GM12801 (cell line): ENCODE data around the gene FAM83B.

ENCODE experiments used
- TF ChIP-seq, protein P1 (sequence below): IDR thresholded peaks from one replicate; pipeline ENCODE4 v1.5.1; 2011; ENCODE audit warnings: control low read depth; ENCODE audit not compliant: insufficient read length; ENCODE audit errors: extremely low read depth

Gene FAM83B

DNA sequence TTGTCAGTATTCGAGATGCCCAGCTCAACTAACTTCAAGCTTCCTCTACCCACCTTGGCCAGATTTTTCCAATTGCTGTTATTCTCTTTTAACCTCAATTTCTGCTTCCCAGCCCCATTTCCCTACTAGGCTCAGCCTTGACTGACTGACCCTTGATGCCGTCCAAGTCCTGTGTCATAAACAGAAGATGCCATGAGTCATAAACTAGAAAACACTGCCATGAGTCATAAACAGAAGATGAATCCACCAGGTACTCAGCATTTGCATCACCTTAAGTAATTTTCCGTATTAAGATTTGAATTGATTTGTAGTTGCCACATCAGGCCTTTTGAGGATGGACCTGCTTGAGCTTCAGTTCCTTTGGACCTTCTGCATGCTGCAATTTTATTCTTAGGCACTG, 123.8 kb downstream of the FAM83B start:
- TF ChIP-seq, protein P1, sequence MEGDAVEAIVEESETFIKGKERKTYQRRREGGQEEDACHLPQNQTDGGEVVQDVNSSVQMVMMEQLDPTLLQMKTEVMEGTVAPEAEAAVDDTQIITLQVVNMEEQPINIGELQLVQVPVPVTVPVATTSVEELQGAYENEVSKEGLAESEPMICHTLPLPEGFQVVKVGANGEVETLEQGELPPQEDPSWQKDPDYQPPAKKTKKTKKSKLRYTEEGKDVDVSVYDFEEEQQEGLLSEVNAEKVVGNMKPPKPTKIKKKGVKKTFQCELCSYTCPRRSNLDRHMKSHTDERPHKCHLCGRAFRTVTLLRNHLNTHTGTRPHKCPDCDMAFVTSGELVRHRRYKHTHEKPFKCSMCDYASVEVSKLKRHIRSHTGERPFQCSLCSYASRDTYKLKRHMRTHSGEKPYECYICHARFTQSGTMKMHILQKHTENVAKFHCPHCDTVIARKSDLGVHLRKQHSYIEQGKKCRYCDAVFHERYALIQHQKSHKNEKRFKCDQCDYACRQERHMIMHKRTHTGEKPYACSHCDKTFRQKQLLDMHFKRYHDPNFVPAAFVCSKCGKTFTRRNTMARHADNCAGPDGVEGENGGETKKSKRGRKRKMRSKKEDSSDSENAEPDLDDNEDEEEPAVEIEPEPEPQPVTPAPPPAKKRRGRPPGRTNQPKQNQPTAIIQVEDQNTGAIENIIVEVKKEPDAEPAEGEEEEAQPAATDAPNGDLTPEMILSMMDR = no peak

DNA sequence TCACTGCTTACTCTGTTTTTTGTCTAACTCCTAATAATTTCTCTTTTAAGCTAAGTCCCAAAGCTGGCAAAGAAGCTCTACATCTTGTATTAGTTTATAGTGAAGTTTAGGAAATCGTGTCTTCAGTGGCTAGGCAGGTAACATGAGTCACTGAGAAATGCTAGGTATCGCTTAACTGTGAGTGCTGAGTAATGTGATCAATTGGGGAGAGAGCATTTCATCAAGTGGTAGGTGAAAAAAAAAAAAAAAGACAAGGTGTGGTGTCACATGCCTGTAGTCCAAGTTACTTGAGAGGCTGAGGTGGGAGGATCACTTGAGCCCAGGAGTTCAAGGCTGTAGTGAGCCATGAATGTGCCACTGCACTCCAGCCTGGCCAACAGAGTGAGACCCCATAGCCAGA, 125.3 kb downstream of the FAM83B start:
- TF ChIP-seq, protein P1 = no peak

DNA sequence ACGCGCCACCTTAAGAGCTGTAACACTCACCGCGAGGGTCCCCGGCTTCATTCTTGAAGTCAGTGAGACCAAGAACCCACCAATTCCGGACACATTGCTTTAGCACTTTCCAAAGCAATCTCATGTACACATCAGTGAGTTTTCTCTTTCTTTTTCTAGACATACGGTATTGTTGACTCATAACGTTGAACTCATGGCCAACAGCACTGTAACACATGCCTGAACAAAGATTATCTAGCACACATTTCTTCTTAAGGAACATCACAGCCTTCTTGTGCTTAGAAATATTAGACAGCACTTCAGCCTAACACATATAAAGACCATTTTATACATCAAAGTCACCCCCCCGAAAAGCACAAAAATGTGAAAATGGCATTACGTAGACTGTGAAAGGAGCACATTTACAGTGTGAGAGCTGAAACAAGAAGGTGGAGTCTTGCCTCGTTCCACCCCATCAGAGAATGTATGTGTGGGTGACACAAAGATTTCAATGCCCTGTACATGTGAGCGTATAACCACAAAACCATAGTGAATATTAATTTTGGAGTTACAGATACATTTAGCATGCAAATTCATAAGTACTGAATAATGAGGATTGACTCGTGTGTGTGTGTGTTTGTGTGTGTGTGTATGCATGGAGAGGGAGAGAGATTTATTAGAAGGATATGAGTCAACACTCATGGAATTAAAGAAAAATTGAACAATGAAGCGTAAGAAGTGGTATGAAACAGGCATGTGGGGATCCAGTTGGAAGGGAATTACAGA, 134.1 kb downstream of the FAM83B start:
- TF ChIP-seq, protein P1 = no peak

DNA sequence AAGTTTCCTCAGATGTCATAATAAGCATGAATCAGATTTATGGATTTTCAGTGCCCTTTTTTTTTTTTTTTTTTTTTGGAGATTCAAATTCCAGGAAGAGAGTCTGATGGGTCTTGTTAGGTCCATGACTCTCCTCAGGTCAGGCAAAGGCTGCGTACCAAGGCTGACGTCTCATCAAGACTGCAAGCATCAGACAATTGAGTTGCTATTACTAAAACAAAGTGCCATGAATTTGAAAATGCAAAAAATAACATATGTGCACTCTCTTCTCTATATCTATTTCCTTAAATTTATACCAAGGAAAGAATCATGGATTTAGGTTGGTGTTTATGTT, 134.7 kb downstream of the FAM83B start:
- TF ChIP-seq, protein P1 = no peak

DNA sequence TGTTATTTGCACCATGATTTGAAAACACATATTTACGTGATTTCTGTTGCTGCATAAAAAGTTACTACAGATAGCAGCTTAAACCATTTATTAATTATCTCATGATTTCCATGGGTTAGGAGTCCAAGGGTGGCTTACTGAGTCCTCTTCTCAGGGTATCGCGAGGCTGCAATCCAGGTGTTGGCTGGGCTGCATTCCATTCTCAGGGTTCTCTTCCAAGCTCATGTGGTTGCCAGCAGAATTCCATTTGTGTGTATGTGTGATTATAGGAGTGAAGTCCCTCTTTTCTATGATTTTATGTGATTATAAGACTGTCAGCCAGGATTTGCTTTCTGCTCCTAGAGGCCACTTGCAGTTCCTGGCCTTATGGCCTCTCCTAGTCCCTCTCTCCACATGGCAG, 135.1 kb downstream of the FAM83B start:
- TF ChIP-seq, protein P1 = no peak

DNA sequence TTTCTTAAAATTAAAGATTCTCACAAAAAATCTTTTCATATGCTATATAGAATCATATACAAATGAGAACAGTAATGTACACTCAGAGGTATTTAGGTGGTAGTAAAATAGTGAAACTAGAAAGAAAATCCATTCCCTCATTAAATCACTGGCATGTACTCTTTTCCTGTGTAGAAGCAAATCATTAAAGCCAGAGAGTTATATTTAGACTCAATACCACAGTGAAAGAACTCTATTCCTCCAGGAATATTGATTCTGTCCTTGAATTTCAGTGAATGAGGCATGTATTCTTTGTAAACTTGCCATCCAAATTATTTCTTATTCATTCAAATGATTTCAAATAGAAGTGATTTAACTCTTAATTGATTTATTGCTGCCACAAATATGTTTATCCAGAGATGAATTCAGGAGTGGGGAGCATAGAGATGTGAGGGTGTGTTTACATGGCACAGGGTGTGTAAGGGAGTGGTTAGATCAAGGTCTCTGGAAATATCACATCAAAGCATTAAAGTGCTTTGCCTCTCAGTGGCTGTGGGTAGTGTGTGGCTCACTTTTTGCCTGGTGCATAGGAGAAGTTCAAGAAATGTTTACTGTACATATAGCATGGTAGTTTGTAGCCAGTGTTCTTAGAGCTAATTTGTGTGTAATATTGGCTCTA, 141.2 kb downstream of the FAM83B start:
- TF ChIP-seq, protein P1 = no peak

DNA sequence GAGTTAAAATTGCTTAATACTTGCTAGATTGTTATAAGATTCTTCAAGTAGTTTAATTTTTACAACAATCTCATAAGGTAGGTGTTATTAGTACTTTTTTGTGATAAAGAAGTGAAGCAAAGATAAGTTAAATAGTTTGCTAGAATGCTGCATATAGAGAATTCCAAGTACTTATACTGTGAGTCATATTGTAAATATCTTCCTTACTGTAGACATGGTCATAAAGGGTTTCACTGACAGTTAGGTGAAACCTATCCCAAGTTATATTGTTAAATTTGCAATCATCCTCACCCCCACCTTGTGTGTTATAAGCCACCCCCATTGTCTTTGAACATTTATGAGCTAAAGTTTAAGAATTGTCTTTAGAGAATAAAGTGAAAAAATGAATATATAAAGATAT, 142.0 kb downstream of the FAM83B start:
- TF ChIP-seq, protein P1 = no peak
